Astrocyte (in vitro differentiated cells and primary cell): ENCODE data around the gene TMOD1.

ENCODE experiments used
- CTCF ChIP-seq: IDR thresholded peaks from 2 replicates; pipeline ENCODE4 v1.5.1; 2011; ENCODE audit warnings: low read depth, mild to moderate bottlenecking, inconsistent platforms, low read length, moderate library complexity; ENCODE audit not compliant: insufficient read depth
- EZH2 ChIP-seq: IDR thresholded peaks from 2 replicates; pipeline ENCODE4 v1.6.1; 2012; ENCODE audit warnings: mild to moderate bottlenecking, low read length, inconsistent platforms; ENCODE audit not compliant: insufficient read depth

GRCh38 chr9:97545486-97545885, 44.0 kb downstream of the TMOD1 start:
- TF ChIP-seq CTCF (no peak), EZH2 (no peak)
